Psoas muscle (tissue), 7 donors: ENCODE results near the gene PPP6C. TPM values are rescaled to one million over a fixed set of nuclear protein-coding genes. Genes with fewer than 3 reads are reported as not detected.

Experiments used
- polyA plus RNA-seq, 3 donors: library from polyadenylated mRNA; stranded (reverse); fragments of 200-250 nt; gene quantifications; one replicate each; pipeline ENCODE4 v1.2.3, GENCODE V29; 2013
- total RNA-seq, 4 donors: library from RNA; stranded (reverse); fragmentation: NEBNext Ultra II Directional in 2 of 4; extraction: Animal tissue kit (Norgen Biotek cat#: 25700) in 2 of 4; gene quantifications; one replicate each; pipeline versions ENCODE4 v1.2.1 to v1.2.4, GENCODE V29; 2021 to 2023
- donor health status: healthy with polysubstance abuse.
- donor health status: DM: no; HTN: no; CAD: no; lungs with moderate emphysema.
- donor health status: Bipolar disorder and iron deficiency.
- donor health status: healthy.
- donor health status: DM: no; HTN: no; CAD: no.
- donor health status: DM: no; HTN: no; CAD: no.
- donor health status: DM: yes; HTN: yes; CAD: no.

The PPP6C gene
- total and polyA plus RNA-seq, 7 donors: 29.9 to 91.6 (median 56.6) TPM

Other genes starting within 250 kb of the PPP6C start
- gene GOLGA1, start 248.7 kb downstream of the PPP6C start, total RNA-seq: 10 to 100 TPM; 13.3 to 23.0 (median 17.0) TPM
- gene GOLGA1, start 248.7 kb downstream of the PPP6C start, polyA plus RNA-seq: 10 to 100 TPM in 2 of 3 donors, 1 to 10 TPM in 1; 8.0 to 21.3 (median 10.5) TPM
- 1 to 10 TPM; 1.8 to 5.2 (median 3.4) TPM for gene SCAI, start 46.3 kb downstream of the PPP6C start, total RNA-seq
- 1 to 10 TPM in 1 of 3 donors, under 1 TPM in 2; 0.39 to 1.5 (median 0.80) TPM for gene SCAI, start 46.3 kb downstream of the PPP6C start, polyA plus RNA-seq
- 10 to 100 TPM in 2 of 4 donors, 1 to 10 TPM in 2; 8.8 to 12.5 (median 9.7) TPM for gene RABEPK, start 10.7 kb upstream of the PPP6C start, total RNA-seq
- gene RABEPK, start 10.7 kb upstream of the PPP6C start, polyA plus RNA-seq: 10 to 100 TPM; 15.4 to 34.5 (median 19.9) TPM
- gene HSPA5, start 51.5 kb upstream of the PPP6C start, total RNA-seq: 100 to 1,000 TPM in 1 of 4 donors, 10 to 100 TPM in 3; 53.2 to 160 (median 84.6) TPM
- 100 to 1,000 TPM in 1 of 3 donors, 10 to 100 TPM in 2; 76.7 to 179 (median 94.3) TPM for gene HSPA5, start 51.5 kb upstream of the PPP6C start, polyA plus RNA-seq
- 10 to 100 TPM; 33.0 to 49.3 (median 43.1) TPM for gene GAPVD1, start 72.0 kb upstream of the PPP6C start, total RNA-seq
- 10 to 100 TPM in 2 of 3 donors, 1 to 10 TPM in 1; 9.7 to 26.3 (median 10.5) TPM for gene GAPVD1, start 72.0 kb upstream of the PPP6C start, polyA plus RNA-seq